Ishikawa (cell line): ENCODE data around the gene GPD2.

Experiments
- CEBPB ChIP-seq: IDR thresholded peaks from 2 replicates; pipeline ENCODE4 v1.6.1; 2012
- EGR1 ChIP-seq: IDR thresholded peaks from 2 replicates; pipeline ENCODE4 v1.6.1; 2012
- EP300 ChIP-seq: IDR thresholded peaks from 2 replicates; pipeline ENCODE4 v1.6.1; 2012; ENCODE audit warnings: borderline replicate concordance
- FOXM1 ChIP-seq: IDR thresholded peaks from 2 replicates; pipeline ENCODE4 v1.6.1; 2012; ENCODE audit warnings: low read depth, borderline replicate concordance
- NFIC ChIP-seq: IDR thresholded peaks from 2 replicates; pipeline ENCODE4 v1.6.1; 2012
- RAD21 ChIP-seq: IDR thresholded peaks from 2 replicates; pipeline ENCODE4 v1.6.1; 2012; ENCODE audit warnings: low read depth
- REST ChIP-seq: IDR thresholded peaks from 2 replicates; pipeline ENCODE4 v1.6.1; 2012; ENCODE audit warnings: low read depth, mild to moderate bottlenecking
- TAF1 ChIP-seq: IDR thresholded peaks from 2 replicates; pipeline ENCODE4 v1.6.1; 2012; ENCODE audit warnings: low read depth, mild to moderate bottlenecking
- TCF12 ChIP-seq: IDR thresholded peaks from 2 replicates; pipeline ENCODE4 v1.6.1; 2012; ENCODE audit warnings: low read depth
- TEAD4 ChIP-seq: IDR thresholded peaks from 2 replicates; pipeline ENCODE4 v1.6.1; 2012
- USF1 ChIP-seq: IDR thresholded peaks from 2 replicates; pipeline ENCODE4 v1.6.1; 2012
- YY1 ChIP-seq: IDR thresholded peaks from 2 replicates; pipeline ENCODE4 v1.6.1; 2012; ENCODE audit warnings: low read depth
- TF ChIP-seq, protein P1 (sequence below): IDR thresholded peaks from 2 replicates; pipeline ENCODE4 v1.6.1; 2012

DNA sequence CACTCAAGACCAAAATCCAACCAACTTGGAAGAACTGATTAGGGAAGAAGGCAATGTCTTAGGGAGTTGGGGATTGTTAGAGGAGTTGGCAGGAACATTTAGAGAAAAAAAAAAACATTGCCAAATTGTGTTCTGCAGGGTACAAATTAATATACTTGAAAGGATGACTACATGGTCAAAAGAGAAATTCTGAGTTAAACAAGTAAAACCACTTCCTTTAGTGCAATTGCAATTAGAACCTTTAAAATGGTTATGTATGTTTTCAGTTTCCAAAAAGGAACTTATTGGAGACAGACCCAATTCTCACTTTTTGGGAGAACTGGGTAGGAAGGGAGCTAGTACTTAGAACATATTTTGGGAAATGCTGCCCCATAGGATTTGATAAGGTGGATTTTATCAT lies 137.9 kb downstream of the GPD2 start:
- TF ChIP-seq TEAD4: no peak
- TF ChIP-seq RAD21: no peak
- TF ChIP-seq, protein P1, sequence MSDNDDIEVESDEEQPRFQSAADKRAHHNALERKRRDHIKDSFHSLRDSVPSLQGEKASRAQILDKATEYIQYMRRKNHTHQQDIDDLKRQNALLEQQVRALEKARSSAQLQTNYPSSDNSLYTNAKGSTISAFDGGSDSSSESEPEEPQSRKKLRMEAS: no peak
- no peak for TF ChIP-seq EGR1
- no peak for TF ChIP-seq TAF1
- no peak for TF ChIP-seq CEBPB
- no peak for TF ChIP-seq EP300
- TF ChIP-seq NFIC: no peak
- no peak for TF ChIP-seq TCF12
- no peak for TF ChIP-seq YY1
- TF ChIP-seq FOXM1: no peak
- TF ChIP-seq REST: no peak
- TF ChIP-seq USF1: no peak
